SK-N-MC (cell line): ENCODE measurements around the gene DEFB126.

ENCODE experiments used
- EZH2 ChIP-seq: fragments of 200-600 bp; sonication (generic); IDR thresholded peaks from one replicate; pipeline ENCODE4 v1.6.1; 2017; ENCODE audit warnings: antibody characterized with exemption
- FOXP2 ChIP-seq: optimal IDR thresholded peaks from 2 replicates; pipeline ENCODE3; 2011; ENCODE audit warnings: mild to moderate bottlenecking, moderate library complexity; ENCODE audit not compliant: insufficient read depth; ENCODE audit errors: extremely low read length, control extremely low read depth
- POLR2AphosphoS5 ChIP-seq: IDR thresholded peaks from 2 replicates; pipeline ENCODE4 v1.6.1; 2012; ENCODE audit warnings: mild to moderate bottlenecking, low read depth, low read length, borderline replicate concordance

- TF ChIP-seq POLR2AphosphoS5 (no peak), EZH2 (no peak), FOXP2 (no peak)
Observed at GRCh38 chr20:95215-95614, 47.2 kb upstream of the DEFB126 start.
